ENCODE measurements around the gene CNTNAP5. TPM values are rescaled to one million over a fixed set of nuclear protein-coding genes. Genes with fewer than 3 reads are reported as not detected.

Gene CNTNAP5
- total RNA-seq, 1 donor from 2014 or later: not detected

DNA sequence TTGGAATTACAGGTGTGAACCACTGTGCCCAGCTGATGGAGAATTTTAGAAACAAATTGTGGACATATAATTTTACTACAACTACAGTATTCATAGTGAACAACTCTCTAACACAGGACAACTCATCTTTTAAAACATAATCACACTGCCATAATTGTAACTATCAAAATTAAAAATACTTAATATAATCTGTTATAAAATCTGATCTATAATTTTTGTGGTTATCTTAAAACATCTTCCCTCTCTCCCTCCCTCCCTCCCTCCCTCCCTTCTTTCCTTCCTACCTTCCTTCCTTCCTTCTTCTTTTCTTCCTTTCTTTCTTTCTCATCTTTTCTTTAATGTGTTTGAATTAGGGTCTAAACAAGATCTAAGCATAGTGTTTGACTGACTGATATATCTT, 577.7 kb downstream of the CNTNAP5 start:
- no peaks in the 10 kb centered on the region for H3K36me3 ChIP-seq
- no peak overlapping the region for H3K4me3 ChIP-seq
- no peaks in the 10 kb centered on the region for H3K9me3 ChIP-seq (replicated peaks)
- H3K27me3 ChIP-seq (ENCODE audit: low read depth): no peaks in the 10 kb centered on the region
- no peak overlapping the region for H3K27ac ChIP-seq (replicated peaks)
- TF ChIP-seq, protein P1, sequence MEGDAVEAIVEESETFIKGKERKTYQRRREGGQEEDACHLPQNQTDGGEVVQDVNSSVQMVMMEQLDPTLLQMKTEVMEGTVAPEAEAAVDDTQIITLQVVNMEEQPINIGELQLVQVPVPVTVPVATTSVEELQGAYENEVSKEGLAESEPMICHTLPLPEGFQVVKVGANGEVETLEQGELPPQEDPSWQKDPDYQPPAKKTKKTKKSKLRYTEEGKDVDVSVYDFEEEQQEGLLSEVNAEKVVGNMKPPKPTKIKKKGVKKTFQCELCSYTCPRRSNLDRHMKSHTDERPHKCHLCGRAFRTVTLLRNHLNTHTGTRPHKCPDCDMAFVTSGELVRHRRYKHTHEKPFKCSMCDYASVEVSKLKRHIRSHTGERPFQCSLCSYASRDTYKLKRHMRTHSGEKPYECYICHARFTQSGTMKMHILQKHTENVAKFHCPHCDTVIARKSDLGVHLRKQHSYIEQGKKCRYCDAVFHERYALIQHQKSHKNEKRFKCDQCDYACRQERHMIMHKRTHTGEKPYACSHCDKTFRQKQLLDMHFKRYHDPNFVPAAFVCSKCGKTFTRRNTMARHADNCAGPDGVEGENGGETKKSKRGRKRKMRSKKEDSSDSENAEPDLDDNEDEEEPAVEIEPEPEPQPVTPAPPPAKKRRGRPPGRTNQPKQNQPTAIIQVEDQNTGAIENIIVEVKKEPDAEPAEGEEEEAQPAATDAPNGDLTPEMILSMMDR (IDR thresholded peaks at IDR 0.05; ENCODE audit: borderline replicate concordance): no peak
- no peaks in the 10 kb centered on the region for H3K4me1 ChIP-seq
- intact Hi-C loops (cut with micrococcal nuclease): no loop called here
- no peak for DNase-seq

DNA sequence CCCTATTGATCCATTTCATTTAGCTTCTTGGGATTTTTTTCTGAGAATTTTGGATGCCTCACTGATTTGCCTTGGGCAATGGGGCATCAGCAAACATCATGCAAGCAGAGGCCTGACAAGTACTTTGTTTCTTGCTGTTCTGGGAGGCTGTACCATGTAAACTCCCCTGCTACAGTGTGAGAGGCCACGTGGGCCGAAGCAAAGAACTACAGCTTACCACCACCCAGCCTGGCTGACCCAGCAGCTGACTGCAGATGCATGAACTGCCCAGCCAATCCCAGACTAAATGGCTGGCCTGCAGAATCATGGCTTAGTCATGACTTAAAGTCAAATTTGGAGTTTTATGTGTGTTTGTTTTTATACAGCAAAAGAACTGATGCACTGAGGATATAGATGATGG, 579.9 kb downstream of the CNTNAP5 start:
- Histone ChIP-seq H3K9me3 (replicated peaks) (no peaks in the 10 kb centered on the region), H3K4me3 (no peak overlapping the region), H3K27ac (replicated peaks) (no peak overlapping the region), H3K36me3 (no peaks in the 10 kb centered on the region), H3K4me1 (no peaks in the 10 kb centered on the region), H3K27me3 (ENCODE audit: low read depth) (no peaks in the 10 kb centered on the region)
- intact Hi-C loops (cut with micrococcal nuclease): no loop called here
- no peak for DNase-seq
- TF ChIP-seq, protein P1 (IDR thresholded peaks at IDR 0.05; ENCODE audit: borderline replicate concordance): no peak

DNA sequence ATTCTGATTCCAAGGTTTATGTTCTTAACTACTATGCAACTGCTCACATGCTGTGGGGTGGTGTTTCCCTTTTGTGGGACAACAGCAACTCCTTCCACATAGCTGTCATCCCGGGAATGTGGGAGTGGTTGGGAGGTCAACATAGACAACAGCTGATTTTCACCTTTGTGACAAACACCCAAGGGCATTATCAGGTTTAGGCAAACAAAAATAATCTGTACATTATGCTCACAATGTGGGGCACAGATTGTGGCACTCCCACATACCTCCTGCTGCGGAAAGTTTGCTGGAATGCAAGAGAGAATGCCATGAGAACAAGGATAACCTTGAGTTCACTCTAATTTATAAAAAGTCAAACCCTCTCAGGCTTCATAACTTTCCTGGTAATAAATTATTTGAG, 582.6 kb downstream of the CNTNAP5 start:
- Histone ChIP-seq H3K27ac (replicated peaks) (no peak overlapping the region), H3K9me3 (replicated peaks) (no peaks in the 10 kb centered on the region), H3K27me3 (ENCODE audit: low read depth) (peaks cover 5% of the 10 kb centered on the region), H3K4me1 (no peaks in the 10 kb centered on the region), H3K4me3 (no peak overlapping the region), H3K36me3 (no peaks in the 10 kb centered on the region)
- intact Hi-C loops (cut with micrococcal nuclease): no loop called here
- DNase-seq: no peak
- TF ChIP-seq, protein P1 (IDR thresholded peaks at IDR 0.05; ENCODE audit: borderline replicate concordance): no peak

DNA sequence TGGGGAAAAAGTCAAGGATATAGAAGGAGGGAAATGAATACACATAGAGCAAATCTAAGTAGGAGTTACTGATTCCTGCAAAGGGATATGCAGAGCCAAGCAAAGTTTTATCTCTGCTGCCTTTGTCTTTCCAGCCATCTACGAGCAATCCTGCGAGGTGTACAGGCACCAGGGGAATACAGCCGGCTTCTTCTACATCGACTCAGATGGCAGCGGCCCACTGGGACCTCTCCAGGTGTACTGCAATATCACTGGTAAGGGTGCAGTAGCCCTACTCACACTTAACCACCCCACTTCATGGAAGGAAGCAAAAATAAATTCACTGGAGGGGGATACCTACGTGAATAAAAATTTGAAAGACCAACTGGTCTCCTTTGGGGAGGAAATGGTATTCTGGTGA, 584.6 kb downstream of the CNTNAP5 start:
- DNase-seq: no peak

DNA sequence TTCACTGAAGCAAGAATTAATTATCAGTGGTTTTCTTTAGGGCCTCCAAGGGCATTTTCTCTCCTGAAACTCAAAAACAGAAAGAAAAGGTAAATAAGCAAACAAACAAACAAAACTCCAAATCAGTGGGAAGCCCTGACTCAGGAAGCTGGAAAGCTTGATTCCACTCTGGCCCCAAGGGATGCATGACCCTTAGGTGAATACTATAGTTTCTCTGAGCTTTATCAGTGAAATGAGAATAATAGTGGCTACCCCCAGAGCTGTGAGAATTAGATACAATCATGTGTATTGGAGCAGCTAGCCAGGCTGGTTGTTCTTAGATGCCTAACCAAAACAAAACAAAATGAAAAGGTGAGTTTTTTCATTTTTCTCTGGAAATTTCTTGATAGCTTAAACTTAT, 585.1 kb downstream of the CNTNAP5 start:
- Histone ChIP-seq H3K27ac (replicated peaks) (no peak overlapping the region), H3K4me1 (no peaks in the 10 kb centered on the region), H3K36me3 (no peaks in the 10 kb centered on the region), H3K9me3 (replicated peaks) (no peaks in the 10 kb centered on the region), H3K4me3 (no peak overlapping the region), H3K27me3 (ENCODE audit: low read depth) (peaks cover 11% of the 10 kb centered on the region)
- TF ChIP-seq, protein P1 (IDR thresholded peaks at IDR 0.05; ENCODE audit: borderline replicate concordance): no peak
- intact Hi-C loops (cut with micrococcal nuclease): no loop called here
- no peak for DNase-seq

More for the DNA sequence above, 584.6 kb downstream of the CNTNAP5 start:
- Histone ChIP-seq H3K4me1 (no peaks in the 10 kb centered on the region), H3K27me3 (ENCODE audit: low read depth) (peaks cover 11% of the 10 kb centered on the region), H3K9me3 (replicated peaks) (no peaks in the 10 kb centered on the region), H3K4me3 (no peak overlapping the region), H3K36me3 (no peaks in the 10 kb centered on the region), H3K27ac (replicated peaks) (no peak overlapping the region)
- intact Hi-C loops (cut with micrococcal nuclease): no loop called here
- TF ChIP-seq, protein P1 (IDR thresholded peaks at IDR 0.05; ENCODE audit: borderline replicate concordance): no peak

DNA sequence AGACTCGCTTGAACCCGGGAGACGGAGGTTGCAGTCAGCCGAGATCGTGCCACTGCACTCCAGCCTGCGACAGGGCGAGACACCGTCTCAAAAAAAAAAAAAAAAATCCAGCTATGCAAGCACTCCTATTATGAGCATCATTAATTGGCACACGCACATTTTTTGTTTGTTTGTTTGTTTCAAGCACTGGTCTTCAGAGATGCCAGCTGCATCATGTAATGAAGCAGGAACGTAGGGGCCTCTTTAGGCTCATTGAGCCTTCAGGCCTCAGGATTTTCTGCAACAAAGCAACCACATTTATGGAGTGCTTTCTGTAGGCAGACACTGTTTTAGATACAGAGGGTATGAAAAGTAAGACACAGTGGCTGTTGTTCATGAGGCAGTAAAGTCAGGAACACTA, 585.8 kb downstream of the CNTNAP5 start:
- no peaks in the 10 kb centered on the region for H3K4me1 ChIP-seq

More for the DNA sequence above, 585.8 kb downstream of the CNTNAP5 start:
- no peak overlapping the region for H3K27ac ChIP-seq (replicated peaks)
- no peak overlapping the region for H3K4me3 ChIP-seq
- TF ChIP-seq, protein P1 (IDR thresholded peaks at IDR 0.05; ENCODE audit: borderline replicate concordance): no peak
- intact Hi-C loops (cut with micrococcal nuclease): no loop called here
- no peak for DNase-seq
- H3K36me3 ChIP-seq: no peaks in the 10 kb centered on the region
- H3K27me3 ChIP-seq (ENCODE audit: low read depth): peaks cover 11% of the 10 kb centered on the region
- no peaks in the 10 kb centered on the region for H3K9me3 ChIP-seq (replicated peaks)
